GM23338 (cell line): ENCODE data around the gene AP3M1. TPM values are rescaled to one million over a fixed set of nuclear protein-coding genes. Genes with fewer than 3 reads are reported as not detected.

Source experiments
- ATAC-seq: fragments of 200-7000 bp; cut with Tn5 transposase; 3 replicates; pipeline ENCODE4 v1.9.1; 2020
- DNase-seq: peaks from one replicate; pipeline ENCODE4 v3.0.0-alpha.2; 2015; ENCODE audit warnings: low spot score
- H2AFZ ChIP-seq: fragments of 200-600 bp; sonication (generic); 2 replicates; pipeline ENCODE4 v1.8.0; 2016; ENCODE audit warnings: antibody characterized with exemption, mild to moderate bottlenecking, moderate library complexity
- H3F3A ChIP-seq: fragments of 200-600 bp; sonication (generic); replicated peaks from 2 replicates; pipeline ENCODE4 v1.8.0; 2017; ENCODE audit warnings: antibody characterized with exemption, mixed run types, low read depth
- H3K27ac ChIP-seq: fragments of 200-600 bp; sonication (generic); 2 replicates; pipeline ENCODE4 v1.6.1; 2016; ENCODE audit warnings: low read depth
- H3K27me3 ChIP-seq: fragments of 200-600 bp; sonication (generic); 2 replicates; pipeline ENCODE4 v1.8.0; 2016; ENCODE audit warnings: mild to moderate bottlenecking, mixed run types, moderate library complexity; ENCODE audit not compliant: insufficient read depth
- H3K36me3 ChIP-seq: fragments of 200-600 bp; sonication (generic); 2 replicates; pipeline ENCODE4 v1.8.0; 2016; ENCODE audit warnings: mild to moderate bottlenecking; ENCODE audit not compliant: insufficient read depth
- H3K4me1 ChIP-seq: fragments of 200-600 bp; sonication (generic); 2 replicates; pipeline ENCODE4 v1.8.0; 2016; ENCODE audit warnings: mild to moderate bottlenecking, moderate library complexity; ENCODE audit not compliant: insufficient read depth
- H3K4me2 ChIP-seq: fragments of 200-600 bp; sonication (generic); 2 replicates; pipeline ENCODE4 v1.7.1; 2017; ENCODE audit warnings: mixed run types
- H3K4me3 ChIP-seq: fragments of 200-600 bp; sonication (generic); 2 replicates; pipeline ENCODE4 v1.6.1; 2016; ENCODE audit warnings: mixed run types
- H3K79me2 ChIP-seq: fragments of 200-600 bp; sonication (generic); replicated peaks from 2 replicates; pipeline ENCODE4 v1.8.0; 2017; ENCODE audit warnings: mild to moderate bottlenecking; ENCODE audit not compliant: insufficient read depth
- H3K9me2 ChIP-seq: fragments of 200-600 bp; sonication (generic); 2 replicates; pipeline ENCODE4 v1.8.0; 2017; ENCODE audit not compliant: insufficient read depth
- H4K20me1 ChIP-seq: fragments of 200-600 bp; sonication (generic); replicated peaks from 2 replicates; pipeline ENCODE4 v1.8.0; 2017; ENCODE audit warnings: mild to moderate bottlenecking; ENCODE audit not compliant: insufficient read depth
- H3K27ac Mint-ChIP-seq: 2 replicates; pipeline ENCODE4 v1.8.0; 2020; ENCODE audit warnings: inconsistent platforms, mild to moderate bottlenecking, moderate library complexity, mixed read lengths
- H3K27me3 Mint-ChIP-seq: 3 replicates; pipeline ENCODE4 v1.8.0; 2022; ENCODE audit warnings: low read depth, mild to moderate bottlenecking, moderate library complexity, mixed read lengths, inconsistent platforms; ENCODE audit not compliant: insufficient read depth, poor library complexity
- H3K36me3 Mint-ChIP-seq: 3 replicates; pipeline ENCODE4 v1.8.0; 2021; ENCODE audit warnings: low read depth, mild to moderate bottlenecking, inconsistent platforms, moderate library complexity, mixed read lengths
- H3K4me1 Mint-ChIP-seq: 3 replicates; pipeline ENCODE4 v1.8.0; 2020; ENCODE audit warnings: mild to moderate bottlenecking, inconsistent platforms, mixed read lengths
- H3K4me3 Mint-ChIP-seq: 3 replicates; pipeline ENCODE4 v1.8.0; 2021; ENCODE audit warnings: moderate library complexity, mild to moderate bottlenecking, inconsistent platforms, mixed read lengths
- H3K9me3 Mint-ChIP-seq: 3 replicates; pipeline ENCODE4 v1.8.0; 2020; ENCODE audit warnings: moderate library complexity, mild to moderate bottlenecking, inconsistent platforms, mixed read lengths
- CREB1 ChIP-seq: fragments of 250-450 bp; sonication (Bioruptor Pico); IDR thresholded peaks from 2 replicates; pipeline ENCODE4 v1.5.0; 2020; ENCODE audit warnings: low read depth, mild to moderate bottlenecking, moderate library complexity
- polyA plus RNA-seq: library from polyadenylated mRNA; unstranded; fragments of >200 nt; fragmentation: Nextera tagmentation; extraction: Ambion mirVana; gene quantifications from 2 replicates; pipeline ENCODE4 v1.2.1, GENCODE V29; 2016
- total RNA-seq: library from RNA; depleted of rRNA; stranded (reverse); fragments of >200 nt; shearing (Covaris generic); gene quantifications from 2 replicates; pipeline ENCODE4 v1.2.3, GENCODE V29; 2014
- TF ChIP-seq, protein P1 (sequence below): IDR thresholded peaks from one replicate; pipeline ENCODE4 v1.6.1; 2018; ENCODE audit warnings: antibody characterized with exemption; ENCODE audit not compliant: unreplicated experiment
- TF ChIP-seq, protein P2 (sequence below): IDR thresholded peaks from 2 replicates; pipeline ENCODE4 v1.6.1; 2016; ENCODE audit warnings: antibody characterized with exemption
- TF ChIP-seq, protein P3 (sequence below): fragments of 250-450 bp; sonication (Bioruptor Pico); IDR thresholded peaks from 2 replicates; pipeline ENCODE4 v1.5.0; 2020; ENCODE audit warnings: mild to moderate bottlenecking, moderate library complexity

The AP3M1 gene
- total and polyA plus RNA-seq, 2 experiments from 2014 or later, result 13.8 to 41.7 TPM

DNA sequence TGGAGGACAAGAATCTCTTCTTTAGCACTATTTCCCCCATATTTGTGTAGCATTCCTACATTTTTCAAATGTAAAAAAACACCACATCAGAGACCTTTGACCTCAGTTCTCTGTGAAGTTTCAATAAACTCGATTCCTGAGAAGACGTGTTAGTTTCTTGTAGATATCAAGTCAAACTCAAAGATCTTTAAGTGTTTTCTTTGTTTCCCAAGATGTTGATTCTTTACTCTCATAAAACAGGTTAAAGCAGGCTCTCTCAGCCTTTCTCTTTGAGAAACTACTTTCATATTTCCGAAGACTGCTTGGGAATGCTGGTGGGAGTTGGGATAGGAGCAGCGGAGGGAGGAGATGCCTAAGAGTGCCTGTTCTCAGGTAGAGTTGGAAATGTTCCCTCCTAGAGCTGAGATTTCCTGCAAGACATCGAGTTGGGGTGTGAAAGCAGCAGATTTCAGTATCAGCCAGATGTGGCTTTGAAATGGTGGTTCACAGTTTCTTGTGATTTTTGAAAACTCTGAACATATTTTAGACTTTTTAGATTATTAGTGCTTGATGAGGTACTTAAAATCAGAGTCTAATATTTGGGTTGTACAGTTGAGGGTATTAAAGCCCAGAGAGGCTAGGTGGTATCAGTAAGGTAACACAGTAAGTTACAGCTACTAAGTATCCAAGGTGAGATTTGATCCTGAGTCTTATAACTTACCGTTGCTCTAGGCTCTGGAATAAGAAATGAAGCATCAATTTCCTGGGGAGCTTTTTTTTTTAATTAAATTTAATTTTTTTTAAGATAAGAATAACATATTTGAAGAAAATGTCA, 14.3 kb upstream of the AP3M1 start:
- Histone ChIP-seq H3F3A (no peaks in the 10 kb centered on the region), H3K36me3 (no peaks in the 10 kb centered on the region), H3K4me1 (no peaks in the 10 kb centered on the region), H4K20me1 (peaks cover 19% of the 10 kb centered on the region; the same call in 1 of the 2 replicates), H3K4me3 (no peak overlapping the region), H3K79me2 (peaks cover 70% of the 10 kb centered on the region), H3K4me2 (no peak overlapping the region), H3K27me3 (no peaks in the 10 kb centered on the region), H2AFZ (no peak overlapping the region), H3K9me2 (no peaks in the 10 kb centered on the region), H3K27ac (peak overlapping the region; percentile 26)
- no peaks in the 10 kb centered on the region for H3K9me3 Mint-ChIP-seq
- TF ChIP-seq, protein P1, sequence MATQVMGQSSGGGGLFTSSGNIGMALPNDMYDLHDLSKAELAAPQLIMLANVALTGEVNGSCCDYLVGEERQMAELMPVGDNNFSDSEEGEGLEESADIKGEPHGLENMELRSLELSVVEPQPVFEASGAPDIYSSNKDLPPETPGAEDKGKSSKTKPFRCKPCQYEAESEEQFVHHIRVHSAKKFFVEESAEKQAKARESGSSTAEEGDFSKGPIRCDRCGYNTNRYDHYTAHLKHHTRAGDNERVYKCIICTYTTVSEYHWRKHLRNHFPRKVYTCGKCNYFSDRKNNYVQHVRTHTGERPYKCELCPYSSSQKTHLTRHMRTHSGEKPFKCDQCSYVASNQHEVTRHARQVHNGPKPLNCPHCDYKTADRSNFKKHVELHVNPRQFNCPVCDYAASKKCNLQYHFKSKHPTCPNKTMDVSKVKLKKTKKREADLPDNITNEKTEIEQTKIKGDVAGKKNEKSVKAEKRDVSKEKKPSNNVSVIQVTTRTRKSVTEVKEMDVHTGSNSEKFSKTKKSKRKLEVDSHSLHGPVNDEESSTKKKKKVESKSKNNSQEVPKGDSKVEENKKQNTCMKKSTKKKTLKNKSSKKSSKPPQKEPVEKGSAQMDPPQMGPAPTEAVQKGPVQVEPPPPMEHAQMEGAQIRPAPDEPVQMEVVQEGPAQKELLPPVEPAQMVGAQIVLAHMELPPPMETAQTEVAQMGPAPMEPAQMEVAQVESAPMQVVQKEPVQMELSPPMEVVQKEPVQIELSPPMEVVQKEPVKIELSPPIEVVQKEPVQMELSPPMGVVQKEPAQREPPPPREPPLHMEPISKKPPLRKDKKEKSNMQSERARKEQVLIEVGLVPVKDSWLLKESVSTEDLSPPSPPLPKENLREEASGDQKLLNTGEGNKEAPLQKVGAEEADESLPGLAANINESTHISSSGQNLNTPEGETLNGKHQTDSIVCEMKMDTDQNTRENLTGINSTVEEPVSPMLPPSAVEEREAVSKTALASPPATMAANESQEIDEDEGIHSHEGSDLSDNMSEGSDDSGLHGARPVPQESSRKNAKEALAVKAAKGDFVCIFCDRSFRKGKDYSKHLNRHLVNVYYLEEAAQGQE, result no peak
- TF ChIP-seq CREB1, result no peak
- TF ChIP-seq, protein P2, sequence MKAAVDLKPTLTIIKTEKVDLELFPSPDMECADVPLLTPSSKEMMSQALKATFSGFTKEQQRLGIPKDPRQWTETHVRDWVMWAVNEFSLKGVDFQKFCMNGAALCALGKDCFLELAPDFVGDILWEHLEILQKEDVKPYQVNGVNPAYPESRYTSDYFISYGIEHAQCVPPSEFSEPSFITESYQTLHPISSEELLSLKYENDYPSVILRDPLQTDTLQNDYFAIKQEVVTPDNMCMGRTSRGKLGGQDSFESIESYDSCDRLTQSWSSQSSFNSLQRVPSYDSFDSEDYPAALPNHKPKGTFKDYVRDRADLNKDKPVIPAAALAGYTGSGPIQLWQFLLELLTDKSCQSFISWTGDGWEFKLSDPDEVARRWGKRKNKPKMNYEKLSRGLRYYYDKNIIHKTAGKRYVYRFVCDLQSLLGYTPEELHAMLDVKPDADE, result no peak
- peaks cover 3% of the 10 kb centered on the region; the same call in 2 of the 3 replicates for H3K4me1 Mint-ChIP-seq
- no peak for DNase-seq
- H3K36me3 Mint-ChIP-seq, result peaks cover 4% of the 10 kb centered on the region; the same call in 2 of the 3 replicates
- no peak for ATAC-seq
- peaks cover 4% of the 10 kb centered on the region for H3K27me3 Mint-ChIP-seq
- 0 out of 2 replicates have a peak overlapping the region, but pooled peaks have one; percentile 28 for H3K27ac Mint-ChIP-seq
- no peak overlapping the region for H3K4me3 Mint-ChIP-seq

DNA sequence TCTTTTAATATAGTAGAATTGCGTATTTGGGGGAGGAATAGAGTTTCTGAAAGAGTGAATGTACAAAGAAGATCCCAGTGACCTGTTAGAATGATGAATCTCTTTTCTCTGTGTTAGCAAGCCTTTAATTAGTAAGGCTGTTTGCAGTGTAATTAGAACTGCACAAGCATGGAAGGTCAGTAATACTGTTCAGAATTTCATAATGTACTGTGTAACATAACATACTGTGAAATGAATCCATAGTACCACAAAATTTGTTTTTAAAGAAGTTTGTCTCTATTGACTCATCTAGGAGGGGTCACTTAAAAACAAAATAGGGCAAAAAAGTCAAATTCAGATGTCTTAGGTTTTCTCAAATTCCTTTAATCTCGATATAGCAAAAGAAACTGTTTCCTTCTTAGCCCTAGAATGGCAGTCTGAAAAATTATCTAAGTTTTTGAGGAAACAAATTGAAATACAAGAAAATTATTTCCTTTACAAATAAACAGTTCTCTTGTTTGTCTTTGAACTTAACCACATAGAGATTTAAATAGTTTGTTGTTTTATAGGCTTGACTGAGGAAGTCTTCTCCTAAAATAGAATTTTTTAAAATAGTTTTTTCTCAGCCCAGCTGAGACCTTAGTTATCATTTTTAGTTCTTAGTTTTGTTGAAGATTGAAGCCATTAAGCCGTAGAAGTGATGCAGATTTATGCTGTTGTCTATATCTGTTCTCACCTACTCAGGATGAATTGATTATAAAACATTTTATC, 12.9 kb upstream of the AP3M1 start:
- Histone ChIP-seq H3K79me2 (peaks cover 77% of the 10 kb centered on the region), H3K27ac (no peak overlapping the region), H3K36me3 (no peaks in the 10 kb centered on the region), H3K9me2 (no peaks in the 10 kb centered on the region), H3K27me3 (no peaks in the 10 kb centered on the region), H3F3A (no peaks in the 10 kb centered on the region), H3K4me3 (no peak overlapping the region), H2AFZ (no peak overlapping the region), H4K20me1 (peaks cover 19% of the 10 kb centered on the region; the same call in 1 of the 2 replicates), H3K4me1 (no peaks in the 10 kb centered on the region), H3K4me2 (no peak overlapping the region)
- TF ChIP-seq, protein P3, sequence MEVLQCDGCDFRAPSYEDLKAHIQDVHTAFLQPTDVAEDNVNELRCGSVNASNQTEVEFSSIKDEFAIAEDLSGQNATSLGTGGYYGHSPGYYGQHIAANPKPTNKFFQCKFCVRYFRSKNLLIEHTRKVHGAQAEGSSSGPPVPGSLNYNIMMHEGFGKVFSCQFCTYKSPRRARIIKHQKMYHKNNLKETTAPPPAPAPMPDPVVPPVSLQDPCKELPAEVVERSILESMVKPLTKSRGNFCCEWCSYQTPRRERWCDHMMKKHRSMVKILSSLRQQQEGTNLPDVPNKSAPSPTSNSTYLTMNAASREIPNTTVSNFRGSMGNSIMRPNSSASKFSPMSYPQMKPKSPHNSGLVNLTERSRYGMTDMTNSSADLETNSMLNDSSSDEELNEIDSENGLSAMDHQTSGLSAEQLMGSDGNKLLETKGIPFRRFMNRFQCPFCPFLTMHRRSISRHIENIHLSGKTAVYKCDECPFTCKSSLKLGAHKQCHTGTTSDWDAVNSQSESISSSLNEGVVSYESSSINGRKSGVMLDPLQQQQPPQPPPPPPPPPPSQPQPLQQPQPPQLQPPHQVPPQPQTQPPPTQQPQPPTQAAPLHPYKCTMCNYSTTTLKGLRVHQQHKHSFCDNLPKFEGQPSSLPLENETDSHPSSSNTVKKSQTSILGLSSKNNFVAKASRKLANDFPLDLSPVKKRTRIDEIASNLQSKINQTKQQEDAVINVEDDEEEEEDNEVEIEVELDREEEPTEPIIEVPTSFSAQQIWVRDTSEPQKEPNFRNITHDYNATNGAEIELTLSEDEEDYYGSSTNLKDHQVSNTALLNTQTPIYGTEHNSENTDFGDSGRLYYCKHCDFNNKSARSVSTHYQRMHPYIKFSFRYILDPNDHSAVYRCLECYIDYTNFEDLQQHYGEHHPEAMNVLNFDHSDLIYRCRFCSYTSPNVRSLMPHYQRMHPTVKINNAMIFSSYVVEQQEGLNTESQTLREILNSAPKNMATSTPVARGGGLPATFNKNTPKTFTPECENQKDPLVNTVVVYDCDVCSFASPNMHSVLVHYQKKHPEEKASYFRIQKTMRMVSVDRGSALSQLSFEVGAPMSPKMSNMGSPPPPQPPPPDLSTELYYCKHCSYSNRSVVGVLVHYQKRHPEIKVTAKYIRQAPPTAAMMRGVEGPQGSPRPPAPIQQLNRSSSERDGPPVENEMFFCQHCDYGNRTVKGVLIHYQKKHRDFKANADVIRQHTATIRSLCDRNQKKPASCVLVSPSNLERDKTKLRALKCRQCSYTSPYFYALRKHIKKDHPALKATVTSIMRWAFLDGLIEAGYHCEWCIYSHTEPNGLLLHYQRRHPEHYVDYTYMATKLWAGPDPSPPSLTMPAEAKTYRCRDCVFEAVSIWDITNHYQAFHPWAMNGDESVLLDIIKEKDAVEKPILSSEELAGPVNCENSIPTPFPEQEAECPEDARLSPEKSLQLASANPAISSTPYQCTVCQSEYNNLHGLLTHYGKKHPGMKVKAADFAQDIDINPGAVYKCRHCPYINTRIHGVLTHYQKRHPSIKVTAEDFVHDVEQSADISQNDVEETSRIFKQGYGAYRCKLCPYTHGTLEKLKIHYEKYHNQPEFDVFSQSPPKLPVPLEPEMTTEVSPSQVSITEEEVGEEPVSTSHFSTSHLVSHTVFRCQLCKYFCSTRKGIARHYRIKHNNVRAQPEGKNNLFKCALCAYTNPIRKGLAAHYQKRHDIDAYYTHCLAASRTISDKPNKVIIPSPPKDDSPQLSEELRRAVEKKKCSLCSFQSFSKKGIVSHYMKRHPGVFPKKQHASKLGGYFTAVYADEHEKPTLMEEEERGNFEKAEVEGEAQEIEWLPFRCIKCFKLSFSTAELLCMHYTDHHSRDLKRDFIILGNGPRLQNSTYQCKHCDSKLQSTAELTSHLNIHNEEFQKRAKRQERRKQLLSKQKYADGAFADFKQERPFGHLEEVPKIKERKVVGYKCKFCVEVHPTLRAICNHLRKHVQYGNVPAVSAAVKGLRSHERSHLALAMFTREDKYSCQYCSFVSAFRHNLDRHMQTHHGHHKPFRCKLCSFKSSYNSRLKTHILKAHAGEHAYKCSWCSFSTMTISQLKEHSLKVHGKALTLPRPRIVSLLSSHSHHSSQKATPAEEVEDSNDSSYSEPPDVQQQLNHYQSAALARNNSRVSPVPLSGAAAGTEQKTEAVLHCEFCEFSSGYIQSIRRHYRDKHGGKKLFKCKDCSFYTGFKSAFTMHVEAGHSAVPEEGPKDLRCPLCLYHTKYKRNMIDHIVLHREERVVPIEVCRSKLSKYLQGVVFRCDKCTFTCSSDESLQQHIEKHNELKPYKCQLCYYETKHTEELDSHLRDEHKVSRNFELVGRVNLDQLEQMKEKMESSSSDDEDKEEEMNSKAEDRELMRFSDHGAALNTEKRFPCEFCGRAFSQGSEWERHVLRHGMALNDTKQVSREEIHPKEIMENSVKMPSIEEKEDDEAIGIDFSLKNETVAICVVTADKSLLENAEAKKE (CRISPR knock-in tag), result no peak
- no peak for ATAC-seq
- H3K9me3 Mint-ChIP-seq, result no peaks in the 10 kb centered on the region
- no peak overlapping the region for H3K4me3 Mint-ChIP-seq
- peaks cover 4% of the 10 kb centered on the region; the same call in 2 of the 3 replicates for H3K36me3 Mint-ChIP-seq
- H3K27me3 Mint-ChIP-seq, result peaks cover 4% of the 10 kb centered on the region
- peaks cover 3% of the 10 kb centered on the region; the same call in 2 of the 3 replicates for H3K4me1 Mint-ChIP-seq
- H3K27ac Mint-ChIP-seq, result no peak overlapping the region
- DNase-seq, result no peak
